Stimulated activated CD4-positive, alpha-beta T cell treated with anti-CD3 and anti-CD28 coated beads, Interleukin-2, amount 100 ng/mL, for 24 hours (primary cell): Measurements from ENCODE around the gene MYO7B.

Experiments
- DNase-seq, 2 donors: peaks; one replicate each; pipeline ENCODE4 v3.0.0-alpha.2; 2020

MYO7B gene

GRCh38 chr2:127575185-127575765 lies 39.8 kb downstream of the MYO7B start:
- no peak for DNase-seq

GRCh38 chr2:127575941-127576432 lies 40.5 kb downstream of the MYO7B start:
- peak in 1 of 2 donors; percentile 5 for DNase-seq

- peak in 1 of 2 donors; percentile 15 for DNase-seq
Measured at GRCh38 chr2:127576433-127577207, 41.1 kb downstream of the MYO7B start.

GRCh38 chr2:127577208-127577475 lies 41.7 kb downstream of the MYO7B start:
- peak in 1 of 2 donors; percentile 8 for DNase-seq

GRCh38 chr2:127577503-127577902 lies 42.0 kb downstream of the MYO7B start:
- DNase-seq = peak in 1 of 2 donors; percentile 13

GRCh38 chr2:127577973-127578372 lies 42.5 kb downstream of the MYO7B start:
- DNase-seq = peak in 1 of 2 donors; percentile 4

- peak in 1 of 2 donors; percentile 10 for DNase-seq
Measured at GRCh38 chr2:127578411-127578810, 42.9 kb downstream of the MYO7B start.

DNA sequence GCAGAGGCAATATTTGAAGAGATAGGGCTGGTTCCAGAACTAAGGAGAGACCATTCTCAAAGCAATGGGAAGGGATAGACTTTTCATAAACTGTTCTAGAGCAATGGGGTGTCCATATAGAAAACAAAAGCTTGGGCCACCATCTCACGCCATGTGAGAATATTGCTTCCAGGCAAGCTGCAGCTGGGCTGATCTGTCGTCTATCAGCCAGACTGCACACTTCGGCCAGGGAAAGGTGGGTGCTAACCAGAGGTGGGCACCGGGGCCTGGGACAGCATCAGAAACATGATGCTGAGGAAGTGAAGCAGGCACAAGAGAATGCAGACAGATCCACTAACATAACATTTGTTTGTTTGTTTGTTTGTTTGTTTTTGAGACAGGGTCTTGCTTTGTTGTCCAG lies 43.7 kb downstream of the MYO7B start:
- no peak for DNase-seq

DNA sequence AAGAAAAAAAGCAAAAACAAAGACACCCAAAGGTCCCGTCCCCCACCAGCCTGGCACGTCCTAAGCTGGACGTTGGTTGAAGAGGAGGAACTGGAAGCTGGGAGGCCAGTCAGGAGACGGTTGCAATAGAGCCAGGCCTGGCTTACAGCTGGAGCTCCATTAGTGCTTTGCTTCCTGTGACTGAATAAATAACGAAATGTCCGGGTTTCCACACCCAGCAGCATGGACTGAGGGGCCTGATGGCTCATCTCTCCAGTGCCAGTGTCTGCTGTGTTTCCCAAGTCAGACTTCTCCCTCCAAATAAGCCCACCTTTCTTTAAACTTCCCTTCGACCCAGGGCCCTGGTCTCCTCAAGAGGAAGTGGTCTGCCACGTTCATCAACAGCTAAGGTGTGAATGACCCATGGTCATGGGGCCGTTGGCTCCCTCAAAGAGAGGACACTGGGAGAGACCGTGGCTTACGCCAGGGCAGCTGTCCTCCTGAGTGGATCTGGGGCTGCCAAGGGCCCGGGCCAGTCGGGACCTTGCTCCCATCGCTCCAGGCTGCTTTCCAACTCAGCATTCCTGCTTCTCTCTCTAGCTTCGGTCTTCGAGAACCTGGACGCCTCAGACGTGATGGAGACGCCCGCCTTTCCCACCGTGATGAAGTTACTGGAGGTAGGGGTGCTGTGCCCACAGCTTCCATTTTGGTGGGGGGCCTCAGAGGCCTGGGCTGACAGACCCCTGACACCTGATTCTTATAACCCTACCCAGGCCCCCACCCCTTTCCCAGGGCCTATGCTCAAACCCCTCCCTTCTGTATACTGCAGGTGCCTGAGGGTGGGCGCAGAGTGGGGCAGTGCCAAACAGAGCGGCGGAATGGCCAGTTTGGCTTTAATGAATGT lies 44.9 kb downstream of the MYO7B start:
- DNase-seq = peak in 1 of 2 donors; percentile 14

GRCh38 chr2:127581050-127581345 lies 45.5 kb downstream of the MYO7B start:
- no peak for DNase-seq

DNA sequence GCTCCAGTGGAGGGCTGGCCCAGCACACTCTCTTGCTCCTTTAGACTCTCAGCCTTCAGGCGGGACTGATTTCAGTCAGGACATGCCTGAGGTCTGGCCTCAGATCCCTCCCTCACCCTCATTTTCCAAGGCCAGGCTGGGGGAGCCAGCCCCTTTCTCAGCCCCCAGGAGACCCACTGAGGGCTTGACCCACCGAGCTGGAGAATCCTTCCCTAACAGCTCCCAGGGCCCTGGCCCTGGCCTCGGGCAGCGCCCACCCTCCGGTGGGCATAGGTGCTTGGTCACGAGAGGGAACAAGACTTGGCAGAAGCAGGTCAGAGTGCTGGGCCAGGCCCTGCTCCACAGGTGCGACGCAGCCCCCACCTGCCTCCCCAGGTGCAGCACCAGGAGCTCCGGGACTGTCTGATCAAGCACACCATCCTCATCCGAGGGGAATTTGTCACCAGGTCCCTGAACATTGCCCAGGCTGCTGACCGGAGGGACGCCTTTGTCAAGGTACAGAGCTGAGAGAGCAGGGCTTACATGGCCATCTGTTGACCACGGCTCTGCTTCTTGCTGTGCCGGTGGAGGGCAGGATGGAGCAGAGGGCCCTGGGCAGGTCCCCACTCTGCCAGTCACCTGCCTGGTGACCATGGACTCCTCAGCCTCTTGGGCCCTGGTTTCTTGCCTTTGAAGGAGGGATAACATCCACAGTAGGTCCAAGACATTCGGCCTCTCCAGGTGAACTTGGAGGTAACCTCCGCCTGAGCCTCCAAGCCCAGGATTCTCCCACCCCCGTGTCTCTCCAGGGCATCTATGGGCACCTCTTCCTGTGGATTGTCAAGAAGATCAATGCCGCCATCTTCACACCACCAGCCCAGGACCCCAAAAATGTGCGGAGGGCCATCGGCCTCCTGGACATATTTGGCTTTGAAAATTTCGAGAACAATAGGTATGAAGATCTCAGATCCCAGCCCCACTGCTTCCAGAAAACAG lies 46.3 kb downstream of the MYO7B start:
- peak in 1 of 2 donors; percentile 13 for DNase-seq

GRCh38 chr2:127582863-127583861 lies 47.7 kb downstream of the MYO7B start:
- peak in 1 of 2 donors; percentile 7 for DNase-seq

DNA sequence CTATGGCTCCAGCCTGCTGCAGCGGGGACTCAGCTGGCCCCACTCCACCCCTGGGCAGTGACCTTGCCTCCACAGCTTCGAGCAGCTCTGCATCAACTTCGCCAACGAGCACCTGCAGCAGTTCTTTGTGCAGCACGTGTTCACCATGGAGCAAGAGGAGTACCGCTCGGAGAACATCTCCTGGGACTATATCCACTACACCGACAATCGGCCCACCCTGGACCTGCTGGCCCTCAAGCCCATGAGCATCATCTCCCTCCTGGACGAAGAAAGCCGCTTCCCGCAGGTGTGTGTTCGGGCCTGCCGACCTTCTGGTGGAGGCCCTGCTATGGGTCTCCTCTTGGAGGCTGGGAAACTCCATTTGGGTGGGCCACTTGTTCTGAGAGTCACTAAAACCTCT lies 48.6 kb downstream of the MYO7B start:
- DNase-seq = peak in 1 of 2 donors; percentile 12

DNA sequence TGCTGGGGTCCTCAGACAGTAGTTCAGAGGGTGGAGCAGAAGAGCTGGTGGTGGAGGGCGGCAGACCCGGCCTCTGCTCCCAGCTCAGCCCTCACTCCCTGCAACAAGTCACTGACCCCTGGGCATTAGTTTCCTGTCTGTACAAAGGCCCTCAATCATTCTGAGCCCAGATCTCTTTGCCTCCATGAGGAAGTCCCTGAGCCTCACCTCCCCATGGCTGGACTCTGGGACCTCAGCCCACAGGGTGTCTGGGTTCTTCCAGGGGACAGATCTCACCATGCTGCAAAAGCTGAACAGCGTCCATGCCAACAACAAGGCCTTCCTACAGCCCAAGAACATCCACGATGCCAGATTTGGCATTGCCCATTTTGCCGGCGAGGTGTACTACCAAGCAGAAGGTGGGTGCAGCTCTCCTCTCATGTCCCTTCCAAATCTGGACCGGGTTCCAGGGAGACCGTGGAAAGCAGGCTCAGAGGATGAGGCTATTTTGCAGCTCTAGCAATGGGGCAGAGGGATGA lies 49.1 kb downstream of the MYO7B start:
- DNase-seq = peak in 1 of 2 donors; percentile 11

DNA sequence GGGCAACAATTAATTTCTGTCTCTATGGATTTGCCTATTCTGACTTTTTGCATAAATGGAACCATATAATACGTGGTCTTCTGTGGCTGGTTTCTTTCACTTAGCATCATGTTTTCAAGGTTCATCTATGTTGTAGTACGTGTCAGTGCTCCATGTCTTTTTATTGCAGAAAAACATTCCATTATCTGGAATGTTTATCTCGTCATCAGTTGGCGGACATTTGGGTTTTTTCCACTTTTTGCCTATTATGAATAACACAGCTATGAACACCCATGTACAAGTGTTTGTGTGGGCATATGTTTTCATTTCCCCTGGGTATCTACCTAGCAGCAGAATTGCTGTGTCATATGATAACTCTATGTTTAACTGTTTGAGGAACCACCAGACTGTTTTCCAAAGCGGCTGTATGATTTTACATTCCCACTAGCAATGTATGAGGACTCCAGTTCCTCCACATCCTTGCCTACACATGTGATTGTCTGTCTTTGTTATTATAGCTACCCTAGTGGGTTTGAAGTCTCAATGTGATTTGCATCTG lies 49.9 kb downstream of the MYO7B start:
- DNase-seq = no peak

DNA sequence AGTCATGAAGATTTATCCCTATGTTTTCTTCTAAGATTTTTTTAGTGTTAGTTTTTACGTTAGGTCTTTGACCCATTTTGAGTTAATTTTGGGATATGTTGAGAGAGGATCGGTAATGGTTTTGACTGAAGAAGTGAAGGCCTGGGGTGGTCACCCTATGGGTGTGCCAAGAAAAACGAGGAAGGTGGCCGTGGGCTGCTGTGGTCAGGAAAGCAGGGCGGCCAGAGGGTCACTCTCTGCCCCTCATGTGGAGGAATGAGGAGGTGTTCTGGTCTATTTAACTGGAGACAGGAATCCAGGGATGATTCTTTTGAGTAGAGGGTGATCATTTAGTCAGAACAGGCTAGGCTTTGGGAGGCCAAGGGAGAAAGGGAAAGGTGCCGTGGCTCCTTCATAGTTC lies 50.7 kb downstream of the MYO7B start:
- no peak for DNase-seq

DNA sequence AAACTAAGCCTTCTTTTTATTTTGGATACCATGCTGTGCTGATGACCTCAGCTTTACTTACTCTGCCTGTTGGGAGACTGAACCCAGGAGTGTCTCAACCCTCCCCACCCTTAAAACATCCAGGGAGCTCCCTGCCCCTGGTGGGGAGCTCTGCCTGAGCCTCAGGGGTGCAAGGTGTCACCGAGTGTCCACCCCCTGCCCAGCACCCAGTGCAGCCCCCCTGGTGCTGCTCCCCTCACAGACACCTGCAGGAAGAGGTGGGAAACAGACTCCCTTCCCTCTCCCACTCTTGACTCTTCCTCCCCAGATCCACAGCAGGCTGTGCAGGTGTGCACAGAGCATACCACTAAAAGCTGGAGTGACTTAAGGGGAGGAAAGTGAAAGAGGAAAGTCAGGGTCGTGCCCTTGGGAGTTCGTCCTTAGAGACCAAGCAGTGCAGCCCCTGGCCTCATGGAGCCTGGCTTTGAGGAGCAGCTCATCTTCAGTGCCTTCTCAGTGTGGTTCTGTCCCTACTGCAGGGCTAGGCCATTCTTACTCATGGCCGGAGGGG lies 51.3 kb downstream of the MYO7B start:
- DNase-seq = peak in 1 of 2 donors; percentile 8

DNA sequence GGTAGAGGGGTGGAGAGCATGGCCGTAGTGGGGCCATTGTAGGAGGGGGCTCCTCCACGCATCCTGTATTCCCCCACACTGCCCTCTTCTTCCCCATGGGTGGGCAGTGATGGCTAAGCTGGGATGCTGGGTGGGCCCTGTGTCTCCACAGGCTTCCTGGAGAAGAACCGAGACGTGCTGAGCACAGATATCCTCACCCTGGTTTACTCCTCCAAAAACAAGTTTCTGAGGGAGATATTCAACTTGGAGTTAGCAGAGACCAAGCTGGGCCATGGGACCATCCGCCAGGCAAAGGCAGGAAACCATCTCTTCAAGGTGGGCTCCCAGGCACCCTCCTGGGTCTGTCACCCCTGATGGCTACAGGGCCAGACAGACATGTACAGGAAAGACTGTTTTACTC lies 52.8 kb downstream of the MYO7B start:
- no peak for DNase-seq

DNA sequence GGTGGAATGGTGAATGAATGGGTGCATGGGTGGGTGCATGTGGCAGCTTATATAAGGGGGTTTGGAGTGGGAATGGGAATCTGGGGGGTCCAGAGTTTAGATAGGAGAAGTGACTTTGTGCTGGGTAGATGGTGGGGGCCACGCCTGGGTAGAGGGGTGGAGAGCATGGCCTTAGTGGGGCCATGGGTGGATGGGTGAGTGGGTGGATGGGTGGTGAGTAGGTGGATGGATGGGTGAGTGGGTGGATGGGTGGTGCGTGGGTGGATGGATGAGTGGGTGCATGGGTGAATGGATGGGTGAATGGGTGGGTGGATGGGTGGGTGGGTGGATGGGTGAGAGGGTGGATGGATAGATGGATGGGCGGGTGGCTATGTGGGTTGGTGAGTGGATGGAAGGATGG lies 53.9 kb downstream of the MYO7B start:
- peak in 1 of 2 donors; percentile 6 for DNase-seq

- DNase-seq = no peak
Measured at GRCh38 chr2:127589841-127590240, 54.4 kb downstream of the MYO7B start.
